Liver (tissue), 9 donors: ENCODE measurements around the gene EPB41L3. TPM values are rescaled to one million over a fixed set of nuclear protein-coding genes. Genes with fewer than 3 reads are reported as not detected.

Experiments
- DNase-seq: peaks from one replicate; pipeline ENCODE4 v3.0.0-alpha.2; 2017; ENCODE audit warnings: low spot score
- H3K27ac ChIP-seq, 2 donors: one replicate each; pipeline ENCODE4 v1.7.0; 2013; ENCODE audit warnings: inconsistent platforms in 2 of 2, low read length in 2 of 2, control low read depth in 1 of 2, low read depth in 1 of 2, mild to moderate bottlenecking in 1 of 2
- H3K27me3 ChIP-seq, 4 donors: one replicate each; pipeline versions ENCODE4 v1.6.1 to v1.7.0; 2013; ENCODE audit warnings: low read length in 3 of 4, inconsistent platforms in 1 of 4, mild to moderate bottlenecking in 1 of 4, moderate library complexity in 1 of 4; ENCODE audit not compliant: control insufficient read depth in 4 of 4, insufficient read depth in 4 of 4
- H3K36me3 ChIP-seq, 4 donors: one replicate each; pipeline versions ENCODE4 v1.6.1 to v1.7.0; 2013; ENCODE audit warnings: low read length in 3 of 4, mild to moderate bottlenecking in 3 of 4, low read depth in 1 of 4, moderate library complexity in 1 of 4; ENCODE audit not compliant: control insufficient read depth in 4 of 4, insufficient read depth in 3 of 4
- H3K4me1 ChIP-seq, 4 donors: one replicate each; pipeline versions ENCODE4 v1.6.1 to v1.7.0; 2013; ENCODE audit warnings: low read length in 3 of 4, mild to moderate bottlenecking in 3 of 4, moderate library complexity in 1 of 4; ENCODE audit not compliant: control insufficient read depth in 4 of 4, insufficient read depth in 4 of 4
- H3K4me3 ChIP-seq, 3 donors: one replicate each; pipeline versions ENCODE4 v1.6.1 to v1.7.0; 2013; ENCODE audit warnings: low read length in 3 of 3, control low read depth in 1 of 3, low read depth in 1 of 3, mild to moderate bottlenecking in 1 of 3
- H3K9ac ChIP-seq, 2 donors: one replicate each; pipeline ENCODE4 v1.7.0; 2013; ENCODE audit warnings: low read length in 2 of 2, mild to moderate bottlenecking in 2 of 2, moderate library complexity in 2 of 2, control low read depth in 1 of 2, low read depth in 1 of 2
- H3K9me3 ChIP-seq, 4 donors: one replicate each; pipeline versions ENCODE4 v1.6.1 to v1.7.0; 2013; ENCODE audit warnings: low read length in 3 of 4; ENCODE audit not compliant: control insufficient read depth in 4 of 4
- EGR1 ChIP-seq, 2 donors: IDR thresholded peaks; 2 replicates each; pipeline ENCODE4 v1.6.1; 2016 to 2018; ENCODE audit warnings: antibody characterized with exemption in 2 of 2, low read depth in 2 of 2
- FOXA1 ChIP-seq: IDR thresholded peaks from 2 replicates; pipeline ENCODE4 v1.6.1; 2016; ENCODE audit warnings: antibody characterized with exemption
- FOXA2 ChIP-seq: IDR thresholded peaks from 2 replicates; pipeline ENCODE4 v1.6.1; 2016; ENCODE audit warnings: antibody characterized with exemption
- GABPA ChIP-seq, 2 donors: IDR thresholded peaks in 1 of 2; conservative IDR thresholded peaks in 1 of 2; 2 replicates each; pipeline ENCODE4 v1.6.1; 2016; ENCODE audit warnings: antibody characterized with exemption in 2 of 2, mild to moderate bottlenecking in 1 of 2, moderate library complexity in 1 of 2
- HNF4G ChIP-seq: IDR thresholded peaks from 2 replicates; pipeline ENCODE4 v1.6.1; 2016; ENCODE audit warnings: antibody characterized with exemption
- JUND ChIP-seq, 2 donors: IDR thresholded peaks; 2 replicates each; pipeline ENCODE4 v1.6.1; 2016; ENCODE audit warnings: antibody characterized with exemption in 2 of 2
- NR2F2 ChIP-seq: IDR thresholded peaks from 2 replicates; pipeline ENCODE4 v1.6.1; 2016; ENCODE audit warnings: antibody characterized with exemption
- RAD21 ChIP-seq, 2 donors: IDR thresholded peaks; 2 replicates each; pipeline ENCODE4 v1.6.1; 2016; ENCODE audit warnings: antibody characterized with exemption in 2 of 2, mild to moderate bottlenecking in 2 of 2
- RXRA ChIP-seq, 2 donors: IDR thresholded peaks; 2 replicates each; pipeline ENCODE4 v1.6.1; 2017 to 2018; ENCODE audit warnings: antibody characterized with exemption in 2 of 2, mild to moderate bottlenecking in 1 of 2
- SP1 ChIP-seq: IDR thresholded peaks from 2 replicates; pipeline ENCODE4 v1.6.1; 2018; ENCODE audit warnings: antibody characterized with exemption, mild to moderate bottlenecking
- TAF1 ChIP-seq: conservative IDR thresholded peaks from 2 replicates; pipeline ENCODE4 v1.6.1; 2016; ENCODE audit warnings: antibody characterized with exemption, mild to moderate bottlenecking
- YY1 ChIP-seq: IDR thresholded peaks from 2 replicates; pipeline ENCODE4 v1.6.1; 2016; ENCODE audit warnings: antibody characterized with exemption, mild to moderate bottlenecking
- WGBS: extraction: QIAGEN DNeasy Blood & Tissue Kit; methylation state at CpG from one replicate; pipeline ENCODE4 v1.1.7; 2013; 5-methylcytosine and 5-hydroxymethylcytosine counted together
- polyA plus RNA-seq, 2 donors: library from polyadenylated mRNA; stranded (reverse) in 1 of 2; unstranded in 1 of 2; fragments of 200-250 nt in 1 of 2; fragments of >200 nt in 1 of 2; fragmentation: Nextera tagmentation in 1 of 2; extraction: Ambion mirVana in 1 of 2; gene quantifications; one replicate each; pipeline versions ENCODE4 v1.2.1 to v1.2.3, GENCODE V29; 2013 to 2015
- total RNA-seq, 2 donors: library from RNA; depleted of rRNA; stranded (reverse); fragments of >200 nt; gene quantifications; one replicate each; pipeline ENCODE4 v1.2.3, GENCODE V29; 2014
- TF ChIP-seq, protein P1 (sequence below): fragments of 150-350 bp; IDR thresholded peaks from 2 replicates; pipeline ENCODE4 v1.5.1; 2017; ENCODE audit warnings: improper control_type of control experiment, low read depth, low read length; ENCODE audit not compliant: missing input control
- TF ChIP-seq, protein P2 (sequence below): IDR thresholded peaks from 2 replicates; pipeline ENCODE4 v1.6.1; 2016; ENCODE audit warnings: antibody characterized with exemption
- TF ChIP-seq, protein P3 (sequence below): IDR thresholded peaks from 2 replicates; pipeline ENCODE4 v1.6.1; 2016; ENCODE audit warnings: antibody characterized with exemption
- TF ChIP-seq, protein P4 (sequence below): IDR thresholded peaks from 2 replicates; pipeline ENCODE4 v1.6.1; 2016; ENCODE audit warnings: antibody characterized with exemption, mild to moderate bottlenecking
- TF ChIP-seq, protein P5 (sequence below): IDR thresholded peaks from 2 replicates; pipeline ENCODE4 v1.6.1; 2016; ENCODE audit warnings: antibody characterized with exemption
- donor health status: healthy.
- donor health status: healthy.
- donor health status: healthy.
- donor health status: healthy.
- donor health status: healthy.

The EPB41L3 gene
- total and polyA plus RNA-seq, 4 donors, result 1.4 to 14.5 (median 5.1) TPM

DNA sequence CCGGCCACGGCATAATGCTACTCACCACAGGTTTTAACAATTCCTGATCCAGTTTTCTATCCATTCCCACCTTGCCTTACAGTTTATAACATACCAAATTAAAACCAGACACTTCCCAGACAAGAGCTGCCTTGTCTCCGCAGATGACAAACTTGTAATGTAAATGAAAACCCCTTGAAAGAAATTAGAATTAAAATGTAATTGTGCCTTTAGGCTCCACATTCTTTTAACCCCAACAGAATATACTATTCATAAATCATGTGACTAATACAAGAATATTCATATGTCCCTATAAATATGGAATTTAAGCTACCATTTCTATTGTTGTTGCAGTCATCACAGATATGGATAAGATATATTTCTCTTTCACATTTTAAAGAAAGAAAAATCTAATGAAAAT, 178.4 kb downstream of the EPB41L3 start:
- no peaks in the 10 kb centered on the region for H3K36me3 ChIP-seq
- no peak for DNase-seq
- H3K9me3 ChIP-seq, result peaks cover 0 to 3% (median 0%) of the 10 kb centered on the region in 4 donors
- H3K9ac ChIP-seq, result no peak overlapping the region
- H3K27me3 ChIP-seq, result no peaks in the 10 kb centered on the region
- 77% methylated on average over 3 of the region's 3 CpGs for WGBS
- H3K27ac ChIP-seq, result no peak overlapping the region
- TF ChIP-seq HNF4G (no peak), FOXA1 (no peak), GABPA (IDR thresholded peaks at IDR 0.05 in 1 of 2, conservative IDR thresholded peaks at IDR 0.05 in 1 of 2) (no peak), RXRA (IDR thresholded peaks at IDR 0.05) (no peak), YY1 (no peak), TAF1 (no peak), FOXA2 (no peak), SP1 (no peak), JUND (IDR thresholded peaks at IDR 0.05) (no peak), RAD21 (IDR thresholded peaks at IDR 0.05) (no peak), EGR1 (IDR thresholded peaks at IDR 0.05; ENCODE audit: low read depth in 2 of 2) (no peak)
- TF ChIP-seq, protein P1, sequence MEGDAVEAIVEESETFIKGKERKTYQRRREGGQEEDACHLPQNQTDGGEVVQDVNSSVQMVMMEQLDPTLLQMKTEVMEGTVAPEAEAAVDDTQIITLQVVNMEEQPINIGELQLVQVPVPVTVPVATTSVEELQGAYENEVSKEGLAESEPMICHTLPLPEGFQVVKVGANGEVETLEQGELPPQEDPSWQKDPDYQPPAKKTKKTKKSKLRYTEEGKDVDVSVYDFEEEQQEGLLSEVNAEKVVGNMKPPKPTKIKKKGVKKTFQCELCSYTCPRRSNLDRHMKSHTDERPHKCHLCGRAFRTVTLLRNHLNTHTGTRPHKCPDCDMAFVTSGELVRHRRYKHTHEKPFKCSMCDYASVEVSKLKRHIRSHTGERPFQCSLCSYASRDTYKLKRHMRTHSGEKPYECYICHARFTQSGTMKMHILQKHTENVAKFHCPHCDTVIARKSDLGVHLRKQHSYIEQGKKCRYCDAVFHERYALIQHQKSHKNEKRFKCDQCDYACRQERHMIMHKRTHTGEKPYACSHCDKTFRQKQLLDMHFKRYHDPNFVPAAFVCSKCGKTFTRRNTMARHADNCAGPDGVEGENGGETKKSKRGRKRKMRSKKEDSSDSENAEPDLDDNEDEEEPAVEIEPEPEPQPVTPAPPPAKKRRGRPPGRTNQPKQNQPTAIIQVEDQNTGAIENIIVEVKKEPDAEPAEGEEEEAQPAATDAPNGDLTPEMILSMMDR, result no peak
- TF ChIP-seq, protein P2, sequence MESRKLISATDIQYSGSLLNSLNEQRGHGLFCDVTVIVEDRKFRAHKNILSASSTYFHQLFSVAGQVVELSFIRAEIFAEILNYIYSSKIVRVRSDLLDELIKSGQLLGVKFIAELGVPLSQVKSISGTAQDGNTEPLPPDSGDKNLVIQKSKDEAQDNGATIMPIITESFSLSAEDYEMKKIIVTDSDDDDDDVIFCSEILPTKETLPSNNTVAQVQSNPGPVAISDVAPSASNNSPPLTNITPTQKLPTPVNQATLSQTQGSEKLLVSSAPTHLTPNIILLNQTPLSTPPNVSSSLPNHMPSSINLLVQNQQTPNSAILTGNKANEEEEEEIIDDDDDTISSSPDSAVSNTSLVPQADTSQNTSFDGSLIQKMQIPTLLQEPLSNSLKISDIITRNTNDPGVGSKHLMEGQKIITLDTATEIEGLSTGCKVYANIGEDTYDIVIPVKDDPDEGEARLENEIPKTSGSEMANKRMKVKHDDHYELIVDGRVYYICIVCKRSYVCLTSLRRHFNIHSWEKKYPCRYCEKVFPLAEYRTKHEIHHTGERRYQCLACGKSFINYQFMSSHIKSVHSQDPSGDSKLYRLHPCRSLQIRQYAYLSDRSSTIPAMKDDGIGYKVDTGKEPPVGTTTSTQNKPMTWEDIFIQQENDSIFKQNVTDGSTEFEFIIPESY, result no peak
- TF ChIP-seq, protein P3, sequence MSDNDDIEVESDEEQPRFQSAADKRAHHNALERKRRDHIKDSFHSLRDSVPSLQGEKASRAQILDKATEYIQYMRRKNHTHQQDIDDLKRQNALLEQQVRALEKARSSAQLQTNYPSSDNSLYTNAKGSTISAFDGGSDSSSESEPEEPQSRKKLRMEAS, result no peak
- TF ChIP-seq, protein P4, sequence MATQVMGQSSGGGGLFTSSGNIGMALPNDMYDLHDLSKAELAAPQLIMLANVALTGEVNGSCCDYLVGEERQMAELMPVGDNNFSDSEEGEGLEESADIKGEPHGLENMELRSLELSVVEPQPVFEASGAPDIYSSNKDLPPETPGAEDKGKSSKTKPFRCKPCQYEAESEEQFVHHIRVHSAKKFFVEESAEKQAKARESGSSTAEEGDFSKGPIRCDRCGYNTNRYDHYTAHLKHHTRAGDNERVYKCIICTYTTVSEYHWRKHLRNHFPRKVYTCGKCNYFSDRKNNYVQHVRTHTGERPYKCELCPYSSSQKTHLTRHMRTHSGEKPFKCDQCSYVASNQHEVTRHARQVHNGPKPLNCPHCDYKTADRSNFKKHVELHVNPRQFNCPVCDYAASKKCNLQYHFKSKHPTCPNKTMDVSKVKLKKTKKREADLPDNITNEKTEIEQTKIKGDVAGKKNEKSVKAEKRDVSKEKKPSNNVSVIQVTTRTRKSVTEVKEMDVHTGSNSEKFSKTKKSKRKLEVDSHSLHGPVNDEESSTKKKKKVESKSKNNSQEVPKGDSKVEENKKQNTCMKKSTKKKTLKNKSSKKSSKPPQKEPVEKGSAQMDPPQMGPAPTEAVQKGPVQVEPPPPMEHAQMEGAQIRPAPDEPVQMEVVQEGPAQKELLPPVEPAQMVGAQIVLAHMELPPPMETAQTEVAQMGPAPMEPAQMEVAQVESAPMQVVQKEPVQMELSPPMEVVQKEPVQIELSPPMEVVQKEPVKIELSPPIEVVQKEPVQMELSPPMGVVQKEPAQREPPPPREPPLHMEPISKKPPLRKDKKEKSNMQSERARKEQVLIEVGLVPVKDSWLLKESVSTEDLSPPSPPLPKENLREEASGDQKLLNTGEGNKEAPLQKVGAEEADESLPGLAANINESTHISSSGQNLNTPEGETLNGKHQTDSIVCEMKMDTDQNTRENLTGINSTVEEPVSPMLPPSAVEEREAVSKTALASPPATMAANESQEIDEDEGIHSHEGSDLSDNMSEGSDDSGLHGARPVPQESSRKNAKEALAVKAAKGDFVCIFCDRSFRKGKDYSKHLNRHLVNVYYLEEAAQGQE, result no peak
- TF ChIP-seq, protein P5, sequence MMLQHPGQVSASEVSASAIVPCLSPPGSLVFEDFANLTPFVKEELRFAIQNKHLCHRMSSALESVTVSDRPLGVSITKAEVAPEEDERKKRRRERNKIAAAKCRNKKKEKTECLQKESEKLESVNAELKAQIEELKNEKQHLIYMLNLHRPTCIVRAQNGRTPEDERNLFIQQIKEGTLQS, result no peak
- H3K4me3 ChIP-seq, result no peak overlapping the region
- no peaks in the 10 kb centered on the region for H3K4me1 ChIP-seq

DNA sequence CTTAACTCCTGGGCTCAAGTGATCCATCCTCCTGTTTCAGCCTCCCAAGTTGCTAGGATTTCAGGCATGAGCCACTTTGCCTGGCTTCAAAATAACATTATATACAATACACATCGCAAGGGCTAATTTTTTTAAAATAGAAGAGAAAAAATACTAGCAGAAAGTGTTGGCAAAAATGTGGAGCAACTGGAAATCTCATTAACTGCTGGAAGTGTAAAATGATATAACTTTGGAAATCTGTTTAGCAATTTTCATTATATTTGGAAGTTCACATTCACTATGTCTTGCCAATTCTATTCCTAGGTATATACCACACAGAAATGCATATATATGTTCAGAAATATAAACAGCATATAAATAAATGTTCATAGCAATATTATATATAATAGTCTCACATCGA, 193.2 kb downstream of the EPB41L3 start:
- H3K27ac ChIP-seq, result no peak overlapping the region
- TF ChIP-seq JUND (IDR thresholded peaks at IDR 0.05) (no peak), GABPA (IDR thresholded peaks at IDR 0.05 in 1 of 2, conservative IDR thresholded peaks at IDR 0.05 in 1 of 2) (no peak), EGR1 (IDR thresholded peaks at IDR 0.05; ENCODE audit: low read depth in 2 of 2) (no peak), NR2F2 (no peak), RXRA (IDR thresholded peaks at IDR 0.05) (no peak), FOXA1 (no peak), RAD21 (IDR thresholded peaks at IDR 0.05) (no peak)
- TF ChIP-seq, protein P1, result no peak
- TF ChIP-seq, protein P2, result no peak
- no peak overlapping the region for H3K9ac ChIP-seq
- H3K27me3 ChIP-seq, result no peaks in the 10 kb centered on the region
- no peaks in the 10 kb centered on the region for H3K9me3 ChIP-seq
- DNase-seq, result no peak
- WGBS, result 81% methylated on average over 2 of the region's 2 CpGs
- H3K36me3 ChIP-seq, result no peaks in the 10 kb centered on the region
- no peaks in the 10 kb centered on the region for H3K4me1 ChIP-seq
- H3K4me3 ChIP-seq, result no peak overlapping the region
